Neuron (in vitro differentiated cells): ENCODE measurements around the gene TRIP6.

Experiments
- H2AFZ ChIP-seq: one replicate; pipeline ENCODE4 v1.6.1; 2013; ENCODE audit warnings: low read depth, mild to moderate bottlenecking, inconsistent platforms, low read length, moderate library complexity
- H3K27me3 ChIP-seq: one replicate; pipeline ENCODE4 v1.6.1; 2013; ENCODE audit warnings: low read length; ENCODE audit not compliant: insufficient read depth
- H3K36me3 ChIP-seq: one replicate; pipeline ENCODE4 v1.6.1; 2013; ENCODE audit warnings: low read length; ENCODE audit not compliant: insufficient read depth
- H3K4me1 ChIP-seq: one replicate; pipeline ENCODE4 v1.6.1; 2013; ENCODE audit warnings: low read length; ENCODE audit not compliant: insufficient read depth
- H3K4me3 ChIP-seq: 2 replicates; pipeline ENCODE4 v1.5.1; 2013; ENCODE audit warnings: mild to moderate bottlenecking, low read length, moderate library complexity
- H3K9me3 ChIP-seq: one replicate; pipeline ENCODE4 v1.6.1; 2013; ENCODE audit warnings: low read length

TRIP6 gene, protein sequence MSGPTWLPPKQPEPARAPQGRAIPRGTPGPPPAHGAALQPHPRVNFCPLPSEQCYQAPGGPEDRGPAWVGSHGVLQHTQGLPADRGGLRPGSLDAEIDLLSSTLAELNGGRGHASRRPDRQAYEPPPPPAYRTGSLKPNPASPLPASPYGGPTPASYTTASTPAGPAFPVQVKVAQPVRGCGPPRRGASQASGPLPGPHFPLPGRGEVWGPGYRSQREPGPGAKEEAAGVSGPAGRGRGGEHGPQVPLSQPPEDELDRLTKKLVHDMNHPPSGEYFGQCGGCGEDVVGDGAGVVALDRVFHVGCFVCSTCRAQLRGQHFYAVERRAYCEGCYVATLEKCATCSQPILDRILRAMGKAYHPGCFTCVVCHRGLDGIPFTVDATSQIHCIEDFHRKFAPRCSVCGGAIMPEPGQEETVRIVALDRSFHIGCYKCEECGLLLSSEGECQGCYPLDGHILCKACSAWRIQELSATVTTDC

DNA sequence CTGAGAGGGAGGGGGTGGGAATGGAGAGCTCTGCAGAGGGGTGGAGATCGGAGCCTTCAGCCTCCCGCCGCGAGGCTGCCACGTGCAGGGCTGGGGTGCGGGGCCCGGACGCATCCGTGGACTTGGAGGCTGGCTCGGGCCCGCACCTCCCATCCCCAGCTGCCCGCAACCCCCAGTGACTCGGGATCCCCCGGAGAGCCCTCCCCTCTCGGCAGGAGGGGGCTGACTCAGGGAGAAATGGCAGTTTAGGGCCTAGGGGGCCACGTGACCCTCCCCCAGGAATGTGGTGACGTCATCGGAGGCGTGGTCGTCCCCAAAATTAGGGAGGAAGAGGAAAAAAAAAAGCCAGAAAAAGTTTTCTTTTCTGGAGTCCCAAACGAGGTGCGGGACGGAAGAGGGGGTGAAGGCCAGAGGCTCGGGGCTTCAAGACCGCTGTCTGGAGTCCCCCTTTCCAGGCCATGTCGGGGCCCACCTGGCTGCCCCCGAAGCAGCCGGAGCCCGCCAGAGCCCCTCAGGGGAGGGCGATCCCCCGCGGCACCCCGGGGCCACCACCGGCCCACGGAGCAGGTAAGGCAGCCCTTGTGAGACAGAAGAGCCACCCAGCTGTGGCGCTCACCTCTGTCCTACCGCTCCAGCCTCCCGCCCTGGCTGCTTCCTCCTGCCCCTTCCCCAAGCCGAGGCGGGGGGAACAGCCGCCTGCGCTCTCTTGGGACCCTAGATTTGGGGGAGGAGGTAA lies at the start of gene TRIP6:
TSS of gene TRIP6 (plus strand) at position 348 of the 736 bp plus-strand sequence. CDS start at position 459, 111 bp downstream.
- no peaks in the 10 kb centered on the region for H3K9me3 ChIP-seq
- H2AFZ ChIP-seq, result peak within 1 kb of the TSS; percentile 85
- H3K4me3 ChIP-seq, result peak within 1 kb of the TSS; percentile 79
- H3K27me3 ChIP-seq, result no peaks in the 10 kb centered on the region
- peaks cover 10% of the 10 kb centered on the region for H3K36me3 ChIP-seq
- H3K4me1 ChIP-seq, result peaks cover 13% of the 10 kb centered on the region

DNA sequence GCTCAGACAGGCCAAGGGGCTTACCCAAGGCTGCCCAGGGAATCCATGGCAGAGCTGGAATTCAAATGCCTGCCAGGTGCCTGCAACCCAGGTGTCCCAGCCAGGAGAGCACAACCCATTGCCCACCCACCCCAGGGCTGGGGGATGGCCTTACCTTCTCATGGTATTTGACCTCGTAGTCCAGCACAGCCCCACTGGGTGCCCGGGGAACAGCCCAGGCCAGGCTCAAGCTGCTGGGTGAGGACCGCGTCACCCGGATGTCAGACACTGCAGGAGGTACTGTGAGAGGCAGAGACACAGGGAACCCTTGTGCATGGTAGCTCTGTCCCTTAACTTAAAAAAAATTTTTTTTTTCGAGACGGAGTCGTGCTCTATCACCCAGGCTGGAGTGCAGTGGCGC lies 48.8 kb upstream of the TRIP6 start:
- Histone ChIP-seq H2AFZ (no peak overlapping the region), H3K4me3 (no peak overlapping the region), H3K36me3 (peaks cover 84% of the 10 kb centered on the region), H3K27me3 (no peaks in the 10 kb centered on the region), H3K4me1 (no peaks in the 10 kb centered on the region), H3K9me3 (no peaks in the 10 kb centered on the region)

DNA sequence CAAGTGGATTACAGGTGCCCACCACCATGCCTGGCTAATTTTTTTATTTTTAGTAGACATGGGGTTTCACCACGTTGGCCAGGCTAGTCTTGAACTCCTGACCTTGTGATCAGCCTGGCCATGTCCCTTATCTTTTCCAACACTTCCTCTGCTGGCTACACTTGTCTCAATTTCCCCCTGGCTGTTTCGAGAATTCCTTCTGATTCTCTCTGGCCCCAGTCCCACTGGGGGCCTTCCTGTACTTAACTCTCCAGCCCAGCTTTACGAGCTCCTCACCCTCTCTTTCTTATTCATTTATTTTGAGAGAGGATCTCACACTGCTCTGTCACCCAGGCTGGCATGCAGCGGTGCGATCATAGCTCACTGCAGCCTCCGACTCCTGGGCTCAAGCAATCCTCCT lies 48.4 kb upstream of the TRIP6 start:
- Histone ChIP-seq H3K4me1 (no peaks in the 10 kb centered on the region), H3K36me3 (peaks cover 84% of the 10 kb centered on the region), H3K27me3 (no peaks in the 10 kb centered on the region), H3K9me3 (no peaks in the 10 kb centered on the region), H3K4me3 (no peak overlapping the region), H2AFZ (no peak overlapping the region)

DNA sequence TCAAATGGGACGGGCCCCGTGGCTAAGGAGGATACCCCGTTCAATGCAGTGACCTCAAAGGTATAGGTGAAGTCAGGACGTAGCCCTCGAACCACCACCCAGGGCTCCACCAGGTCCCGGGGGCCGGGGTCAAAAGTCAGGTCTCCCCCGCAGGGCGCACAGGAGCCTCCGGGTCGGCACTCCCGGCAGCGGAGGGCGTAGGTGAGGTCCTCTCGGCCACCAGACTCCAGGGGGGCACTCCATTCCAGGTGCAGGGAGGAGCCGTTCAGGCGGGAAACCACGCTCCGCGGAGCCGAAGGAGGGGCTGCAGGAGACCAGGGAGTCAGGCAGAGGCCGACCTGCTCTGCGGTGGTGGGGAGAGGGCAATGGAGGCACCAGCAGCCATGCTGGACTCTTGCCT lies 47.6 kb upstream of the TRIP6 start:
- Histone ChIP-seq H3K27me3 (no peaks in the 10 kb centered on the region), H3K4me3 (no peak overlapping the region), H2AFZ (no peak overlapping the region), H3K36me3 (peaks cover 85% of the 10 kb centered on the region), H3K9me3 (no peaks in the 10 kb centered on the region), H3K4me1 (no peaks in the 10 kb centered on the region)

DNA sequence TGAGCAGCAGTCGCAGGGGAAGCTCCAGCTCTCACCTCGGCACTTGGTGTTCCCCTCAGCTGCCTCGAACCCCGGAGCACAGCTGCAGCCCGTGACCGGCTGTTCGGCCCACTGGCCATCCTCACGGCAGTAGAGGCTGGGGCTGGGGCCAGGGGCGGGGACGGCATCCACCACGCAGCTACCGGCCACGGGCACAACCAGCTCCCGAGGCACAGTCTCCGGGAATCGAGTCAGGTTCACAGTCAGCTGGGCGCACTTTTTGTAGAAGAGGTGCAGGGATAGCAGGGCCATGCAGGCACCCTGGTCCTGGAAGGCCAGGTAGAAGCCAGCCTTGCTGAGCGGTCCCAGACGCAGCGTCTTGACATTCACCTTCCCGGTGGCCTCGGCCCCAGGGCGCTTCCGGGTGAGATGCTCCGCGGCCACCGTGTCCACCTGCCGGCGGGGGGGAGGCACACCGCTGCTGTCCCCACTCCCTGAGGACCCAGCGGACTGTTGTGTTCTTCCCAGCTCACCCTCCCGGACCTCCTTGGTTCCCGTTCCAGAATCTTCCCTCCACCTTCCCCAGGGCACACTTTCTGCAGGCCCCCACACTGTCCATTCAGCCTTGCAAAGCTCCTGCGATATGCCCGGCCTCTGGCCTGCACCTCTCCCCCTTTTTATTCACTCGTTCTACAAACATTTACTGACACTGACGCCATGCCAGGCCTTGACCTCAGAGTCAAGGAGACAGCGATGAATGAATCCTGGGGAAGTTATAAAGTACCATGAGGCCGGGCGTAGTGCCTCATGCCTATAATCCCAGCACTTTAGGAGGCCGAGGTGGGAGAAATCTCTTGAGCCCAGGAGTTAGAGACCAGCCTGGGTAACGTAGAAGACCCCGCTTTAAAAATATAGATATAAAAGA lies 44.7 kb upstream of the TRIP6 start:
- H3K36me3 ChIP-seq, result peaks cover 66% of the 10 kb centered on the region
- no peak overlapping the region for H2AFZ ChIP-seq
- H3K9me3 ChIP-seq, result no peaks in the 10 kb centered on the region
- no peak overlapping the region for H3K4me3 ChIP-seq
- no peaks in the 10 kb centered on the region for H3K27me3 ChIP-seq
- peaks cover 14% of the 10 kb centered on the region for H3K4me1 ChIP-seq

DNA sequence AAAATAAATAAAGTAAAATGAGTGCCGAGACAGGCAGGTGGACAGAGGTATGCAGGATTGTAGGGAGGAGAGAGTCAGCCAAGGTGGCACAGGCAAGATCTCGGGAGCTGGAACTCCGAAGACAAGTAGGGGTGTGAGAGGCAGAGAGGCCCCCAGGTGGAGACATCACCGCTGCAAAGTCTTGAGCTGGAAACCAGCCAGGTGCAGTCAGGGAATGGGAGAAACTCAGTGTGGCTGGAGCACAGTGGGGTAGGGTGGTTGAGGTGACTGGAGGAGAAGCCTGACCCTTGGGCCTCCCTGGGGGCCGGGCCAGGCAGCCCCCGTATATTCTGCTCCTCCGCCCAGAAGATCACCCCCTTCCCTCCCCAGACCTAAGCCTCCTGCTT lies 44.1 kb upstream of the TRIP6 start:
- Histone ChIP-seq H3K4me1 (peaks cover 14% of the 10 kb centered on the region), H3K36me3 (peaks cover 61% of the 10 kb centered on the region), H3K4me3 (no peak overlapping the region), H3K9me3 (no peaks in the 10 kb centered on the region), H2AFZ (no peak overlapping the region), H3K27me3 (no peaks in the 10 kb centered on the region)

DNA sequence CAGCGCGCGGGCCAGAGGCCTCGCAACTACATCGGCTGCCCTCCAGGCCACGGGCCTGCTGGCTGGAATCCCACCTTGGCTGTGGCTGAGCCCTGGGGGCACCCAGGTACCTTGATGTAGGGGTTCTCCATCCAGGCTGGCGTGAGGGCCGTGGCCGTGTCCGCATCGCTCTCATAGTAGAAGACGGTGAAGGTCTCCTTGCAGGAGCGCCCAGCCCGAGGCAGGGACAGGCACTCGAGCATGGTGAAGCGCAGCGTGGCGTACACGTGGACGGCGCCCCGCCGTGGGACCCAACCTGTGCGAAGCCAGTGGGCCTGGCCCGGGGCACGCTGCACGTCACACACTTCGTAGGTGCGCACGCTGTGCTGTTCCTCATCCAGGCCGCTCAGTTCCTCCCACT lies 43.7 kb upstream of the TRIP6 start:
- H2AFZ ChIP-seq, result no peak overlapping the region
- peaks cover 14% of the 10 kb centered on the region for H3K4me1 ChIP-seq
- H3K9me3 ChIP-seq, result no peaks in the 10 kb centered on the region
- peaks cover 57% of the 10 kb centered on the region for H3K36me3 ChIP-seq
- H3K27me3 ChIP-seq, result no peaks in the 10 kb centered on the region
- no peak overlapping the region for H3K4me3 ChIP-seq

DNA sequence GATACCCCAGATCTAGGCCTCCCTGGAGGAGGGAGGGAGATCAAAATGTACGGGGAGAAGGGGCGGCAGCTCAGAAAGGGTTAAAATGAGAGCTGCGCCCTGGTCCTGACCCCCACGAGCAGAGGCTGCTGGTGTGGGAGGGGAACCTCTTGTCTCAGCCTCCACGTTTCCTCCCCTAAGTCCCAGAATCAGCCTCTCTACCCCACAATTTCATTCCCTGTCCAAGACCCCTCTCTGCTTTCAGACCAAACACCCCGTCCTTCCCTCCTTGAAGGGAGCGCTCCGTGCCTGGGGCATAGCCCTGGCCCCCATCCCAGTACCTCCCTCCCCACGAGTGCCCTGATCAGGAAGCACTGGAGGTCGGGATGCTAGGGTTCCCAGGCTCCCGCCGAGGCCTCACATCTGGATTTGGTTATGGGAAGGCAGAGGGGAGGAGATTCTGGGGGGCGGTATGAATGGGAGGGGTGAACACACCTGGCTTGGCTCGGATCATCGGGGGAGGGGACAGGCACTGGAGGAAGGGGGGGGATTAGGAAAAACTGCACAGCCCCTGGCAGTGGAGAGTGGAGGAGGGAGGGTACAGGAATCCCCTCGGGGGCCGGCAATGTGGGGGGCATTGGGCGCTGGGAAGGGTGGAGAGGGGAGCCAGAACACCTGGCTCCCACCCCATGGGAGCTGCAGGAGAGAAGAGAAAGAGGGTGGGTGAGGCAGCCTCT lies 42.5 kb upstream of the TRIP6 start:
- no peaks in the 10 kb centered on the region for H3K9me3 ChIP-seq
- H3K4me3 ChIP-seq, result no peak overlapping the region
- H3K36me3 ChIP-seq, result peaks cover 47% of the 10 kb centered on the region
- no peaks in the 10 kb centered on the region for H3K27me3 ChIP-seq
- peaks cover 14% of the 10 kb centered on the region for H3K4me1 ChIP-seq
- H2AFZ ChIP-seq, result no peak overlapping the region

DNA sequence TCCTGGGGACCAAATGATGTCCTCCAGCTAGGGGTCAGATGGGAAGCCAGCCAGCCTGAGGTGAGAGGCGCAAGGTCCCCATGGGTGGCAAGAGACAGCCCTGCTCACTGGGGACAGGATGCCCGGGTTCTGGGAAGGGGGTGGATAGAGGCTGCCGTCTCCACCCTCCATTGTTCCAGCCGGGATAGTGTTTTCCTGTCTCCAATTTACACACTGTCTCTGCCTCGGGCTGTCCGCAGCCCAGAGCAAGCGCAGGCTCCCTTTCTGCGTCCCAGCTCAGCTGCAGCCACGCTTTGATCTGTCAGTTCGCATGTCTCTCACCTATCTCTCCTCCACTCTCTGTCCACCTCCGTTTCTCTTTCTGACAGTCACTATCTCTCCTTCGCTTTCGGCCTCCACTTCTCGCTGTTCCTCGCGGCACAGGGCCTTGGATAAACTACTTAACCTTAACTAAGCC lies 41.9 kb upstream of the TRIP6 start:
- no peaks in the 10 kb centered on the region for H3K27me3 ChIP-seq
- H3K36me3 ChIP-seq, result peaks cover 41% of the 10 kb centered on the region
- peak overlapping the region; percentile 47 for H3K4me3 ChIP-seq
- H3K4me1 ChIP-seq, result peaks cover 14% of the 10 kb centered on the region
- no peak overlapping the region for H2AFZ ChIP-seq
- no peaks in the 10 kb centered on the region for H3K9me3 ChIP-seq

DNA sequence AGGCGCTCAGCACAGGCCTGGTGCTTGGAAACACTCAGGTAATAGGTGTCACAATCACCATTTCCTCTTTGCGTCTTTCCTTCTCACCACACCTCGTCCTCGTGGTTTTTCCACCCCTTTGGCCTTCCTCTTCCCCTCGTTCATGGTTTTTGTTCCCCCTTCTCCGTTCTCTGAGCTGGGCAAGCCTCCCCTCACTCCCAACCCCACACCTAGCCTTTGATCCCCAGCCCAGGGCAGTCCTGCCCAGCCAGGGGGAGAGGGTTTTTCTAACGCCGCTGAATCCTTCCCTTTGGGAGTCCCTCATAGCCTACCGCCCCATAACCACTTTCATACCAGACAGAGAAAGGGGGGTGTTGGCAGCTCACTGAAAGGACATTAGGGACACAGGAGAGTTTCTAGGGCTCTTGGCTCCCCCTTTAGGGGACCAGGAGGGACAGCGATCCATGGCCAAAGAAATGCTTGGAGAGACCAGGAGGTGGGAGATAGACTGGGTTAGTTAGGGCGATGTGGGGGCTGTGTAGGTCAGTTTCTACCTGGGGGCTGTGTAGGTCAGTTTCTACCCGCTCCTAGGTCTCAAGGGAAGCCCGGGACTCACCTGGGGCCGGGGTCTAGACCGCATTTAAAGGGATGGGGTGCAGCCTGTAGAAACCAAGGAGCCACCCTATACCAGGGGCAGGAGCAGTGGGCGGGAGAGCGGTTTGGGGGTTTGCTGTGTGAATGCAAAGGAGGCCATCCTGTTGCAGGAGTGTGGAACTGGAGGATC lies 41.3 kb upstream of the TRIP6 start:
- Histone ChIP-seq H3K4me3 (peak overlapping the region; percentile 47), H2AFZ (no peak overlapping the region), H3K9me3 (no peaks in the 10 kb centered on the region), H3K36me3 (peaks cover 34% of the 10 kb centered on the region), H3K4me1 (peaks cover 14% of the 10 kb centered on the region), H3K27me3 (no peaks in the 10 kb centered on the region)

DNA sequence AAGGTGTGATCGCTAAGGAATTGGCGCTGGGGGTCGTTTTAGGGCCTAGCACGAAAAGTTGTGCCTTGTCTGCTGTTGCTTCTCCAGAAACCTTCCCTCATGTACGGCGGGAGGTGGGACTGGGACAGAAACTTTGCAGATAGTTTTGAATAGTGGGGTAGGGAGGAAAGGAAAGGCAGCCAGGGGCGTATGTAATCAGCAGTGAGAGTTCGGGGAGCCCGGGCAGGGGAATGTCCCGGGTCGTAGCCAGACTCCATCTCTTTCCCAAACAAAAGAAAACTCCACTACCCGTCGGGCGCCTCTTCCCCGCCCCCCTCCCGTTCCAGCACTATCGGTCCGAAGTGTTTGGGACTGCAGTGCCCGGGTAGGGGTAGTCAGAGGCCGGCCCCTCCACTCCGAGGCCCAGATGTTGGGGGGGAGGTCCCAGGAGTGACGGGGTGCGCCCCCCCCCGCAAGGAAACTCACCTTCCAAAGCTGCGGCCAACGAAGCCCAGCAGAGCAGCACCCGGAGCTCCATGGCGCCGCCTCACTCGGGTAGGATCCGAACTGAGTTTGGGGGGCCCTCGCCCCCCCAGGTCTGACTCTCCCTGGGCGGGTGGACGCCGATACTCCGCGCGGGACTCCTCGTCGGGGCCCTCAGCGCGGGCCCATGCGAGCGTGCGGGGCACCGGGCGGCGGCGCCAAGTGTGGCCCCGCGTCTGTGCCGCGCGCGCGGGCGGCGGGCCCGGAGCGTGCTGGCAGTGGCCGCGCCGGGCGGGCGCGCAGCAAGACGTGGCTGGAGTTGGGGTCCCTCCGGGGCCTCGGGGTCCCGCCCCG lies 40.5 kb upstream of the TRIP6 start:
- Histone ChIP-seq H3K4me3 (peak overlapping the region; percentile 47), H3K36me3 (peaks cover 30% of the 10 kb centered on the region), H3K9me3 (no peaks in the 10 kb centered on the region), H3K27me3 (no peaks in the 10 kb centered on the region), H3K4me1 (peaks cover 14% of the 10 kb centered on the region), H2AFZ (no peak overlapping the region)
